HCT116 (cell line): ENCODE results near the gene SULT1B1. TPM values are rescaled to one million over a fixed set of nuclear protein-coding genes. Genes with fewer than 3 reads are reported as not detected.

Experiments
- total RNA-seq: library from RNA; stranded (reverse); gene quantifications from one replicate; pipeline ENCODE4 v1.2.1, GENCODE V29; 2021; ENCODE audit not compliant: unreplicated experiment

The SULT1B1 gene
- total RNA-seq, 1 experiment from 2014 or later = 0.10 TPM

Other genes starting within 250 kb of the SULT1B1 start
- gene UGT2A2, start 121.0 kb downstream of the SULT1B1 start, total RNA-seq = not detected
- not detected for gene UGT2A1, start 107.4 kb downstream of the SULT1B1 start, total RNA-seq
- not detected for gene SULT1E1, start 99.5 kb upstream of the SULT1B1 start, total RNA-seq
- not detected for gene CSN1S1, start 170.4 kb upstream of the SULT1B1 start, total RNA-seq
- not detected for gene CSN2, start 205.1 kb upstream of the SULT1B1 start, total RNA-seq
- not detected for gene STATH, start 235.3 kb upstream of the SULT1B1 start, total RNA-seq